Epithelial cell of prostate (primary cell): ENCODE measurements around the gene CCL1.
A peak's percentile ranks its signal among the peaks of the same experiment; 100 is the strongest.

Experiments
- DNase-seq: peaks from one replicate; pipeline ENCODE4 v3.0.0-alpha.2; 2011; ENCODE audit warnings: low read depth, low spot score
- H3K27ac ChIP-seq: fragments of 450-650 bp; 2 replicates; pipeline ENCODE4 v1.5.1; 2017; ENCODE audit warnings: mild to moderate bottlenecking

Gene CCL1

GRCh38 chr17:34384822-34385605 lies 22.0 kb upstream of the CCL1 start:
- DNase-seq = no peak
- no peak overlapping the region for H3K27ac ChIP-seq

GRCh38 chr17:34384271-34384670 lies 21.2 kb upstream of the CCL1 start:
- no peak for DNase-seq
- H3K27ac ChIP-seq = no peak overlapping the region

GRCh38 chr17:34383216-34383615 lies 20.2 kb upstream of the CCL1 start:
- no peak overlapping the region for H3K27ac ChIP-seq
- no peak for DNase-seq

- no peak overlapping the region for H3K27ac ChIP-seq
- no peak for DNase-seq
These were observed 19.6 kb upstream of the CCL1 start for GRCh38 chr17:34382621-34383124.

DNA sequence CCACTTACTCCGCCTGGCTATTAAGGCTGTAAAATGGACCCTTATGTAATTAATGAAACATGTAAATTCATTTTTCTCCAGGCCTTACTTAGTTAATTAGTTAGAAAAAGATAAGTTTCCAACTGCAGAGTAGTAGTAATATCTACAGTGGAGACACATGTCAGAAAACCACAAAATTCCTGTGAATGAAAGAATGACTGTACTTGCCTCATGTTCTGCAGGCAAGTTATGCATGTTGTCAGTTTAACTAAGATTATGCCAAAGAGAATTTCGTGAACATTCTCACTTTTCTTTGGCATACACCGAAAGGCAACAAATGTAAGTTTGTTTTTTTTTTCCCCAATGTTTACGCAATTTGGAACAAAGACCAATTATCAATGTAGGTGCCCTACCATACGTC lies 16.8 kb upstream of the CCL1 start:
- DNase-seq = no peak
- H3K27ac ChIP-seq = no peak overlapping the region

DNA sequence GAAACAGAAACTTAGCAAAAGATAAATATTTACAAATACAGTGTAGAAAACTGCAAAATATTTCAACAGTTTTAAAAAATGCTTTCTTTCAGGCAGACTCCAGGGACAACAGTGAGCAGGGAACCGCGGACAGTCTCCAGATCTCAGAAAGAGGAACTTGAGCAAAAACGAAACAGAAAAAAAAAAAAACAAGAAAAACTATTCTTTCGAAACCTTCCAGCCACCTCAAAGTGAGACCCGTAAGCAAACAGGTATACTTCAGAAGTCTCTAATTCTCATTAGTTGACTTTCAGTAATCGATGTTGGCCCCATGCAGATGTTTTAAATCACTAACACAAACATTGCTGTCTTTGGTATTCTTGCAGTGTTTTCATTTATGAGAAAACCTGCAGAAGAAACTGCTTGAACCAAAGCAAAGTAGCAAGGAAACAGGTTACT lies 15.7 kb upstream of the CCL1 start:
- DNase-seq = no peak
- H3K27ac ChIP-seq = no peak overlapping the region

DNA sequence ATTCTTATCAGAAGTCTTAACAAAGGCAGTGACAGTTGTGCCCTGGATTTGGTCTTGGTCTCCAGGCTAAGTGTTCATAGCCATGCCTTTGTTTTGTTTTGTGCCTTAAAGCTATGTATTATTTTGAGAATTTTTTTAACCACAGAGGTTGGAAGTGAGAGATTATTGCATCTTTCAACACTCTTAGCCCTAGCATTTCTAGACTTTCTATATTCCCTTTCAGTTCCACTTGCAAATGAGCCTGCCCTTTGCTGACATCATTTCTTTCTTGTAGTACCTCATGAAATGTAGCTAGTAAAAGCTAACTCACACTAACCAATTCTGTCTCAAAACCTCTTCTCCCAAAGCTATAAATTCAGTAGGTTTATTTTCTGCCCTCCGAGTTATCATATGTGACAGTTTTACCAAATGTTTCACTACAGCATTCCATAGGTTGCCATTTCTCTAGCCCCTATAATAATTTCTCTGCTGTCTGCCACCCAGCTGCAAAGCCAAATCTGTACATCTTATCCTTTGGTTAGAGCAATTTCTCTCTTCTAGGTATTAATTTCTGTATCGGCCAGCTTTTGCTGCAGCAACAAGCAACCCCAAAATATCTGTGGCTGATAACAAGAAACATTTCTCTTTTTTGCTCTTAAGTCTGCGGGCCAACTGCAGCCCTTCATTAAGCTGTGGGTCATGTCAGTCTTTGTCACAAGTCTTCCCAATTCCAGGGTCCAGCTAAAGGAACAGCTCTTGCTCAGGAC lies 14.2 kb upstream of the CCL1 start:
- H3K27ac ChIP-seq = no peak overlapping the region
- no peak for DNase-seq

GRCh38 chr17:34375426-34375997 lies 12.5 kb upstream of the CCL1 start:
- DNase-seq = no peak
- H3K27ac ChIP-seq = no peak overlapping the region

DNA sequence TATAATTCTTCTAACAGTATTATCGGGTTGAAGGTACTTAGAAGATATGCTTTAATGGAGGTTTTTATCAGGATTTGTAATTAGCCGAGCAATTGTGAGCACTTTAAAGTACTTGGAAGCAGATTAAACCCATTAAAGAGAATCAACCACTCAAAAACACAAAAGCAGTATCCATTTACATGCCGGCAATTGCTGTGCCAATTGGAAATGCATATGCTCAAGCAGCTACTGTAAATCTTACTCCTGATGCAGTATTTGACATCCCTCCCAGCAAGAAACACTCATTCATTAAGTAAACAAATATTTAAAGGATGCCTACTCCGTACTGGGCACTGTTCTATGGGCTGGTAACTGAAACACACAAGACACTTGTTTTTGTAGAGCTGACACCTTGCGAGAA lies 11.4 kb upstream of the CCL1 start:
- H3K27ac ChIP-seq = no peak overlapping the region
- no peak for DNase-seq

GRCh38 chr17:34371405-34372100 lies 8.5 kb upstream of the CCL1 start:
- peak overlapping the region; percentile 31 for H3K27ac ChIP-seq
- no peak for DNase-seq

- H3K27ac ChIP-seq = peak overlapping the region; percentile 31
- DNase-seq = peak; percentile 49
These were observed 8.0 kb upstream of the CCL1 start for GRCh38 chr17:34370997-34371395.

- H3K27ac ChIP-seq = peak overlapping the region; percentile 31
- DNase-seq = no peak
These were observed 7.5 kb upstream of the CCL1 start for GRCh38 chr17:34370376-34370996.

GRCh38 chr17:34369571-34369970 lies 6.5 kb upstream of the CCL1 start:
- H3K27ac ChIP-seq = no peak overlapping the region
- DNase-seq = no peak

- no peak overlapping the region for H3K27ac ChIP-seq
These were observed 6.0 kb upstream of the CCL1 start for GRCh38 chr17:34368946-34369500.

GRCh38 chr17:34368196-34368945 lies 5.3 kb upstream of the CCL1 start:
- no peak for DNase-seq
- no peak overlapping the region for H3K27ac ChIP-seq

More at GRCh38 chr17:34368946-34369500, 6.0 kb upstream of the CCL1 start:
- no peak for DNase-seq

DNA sequence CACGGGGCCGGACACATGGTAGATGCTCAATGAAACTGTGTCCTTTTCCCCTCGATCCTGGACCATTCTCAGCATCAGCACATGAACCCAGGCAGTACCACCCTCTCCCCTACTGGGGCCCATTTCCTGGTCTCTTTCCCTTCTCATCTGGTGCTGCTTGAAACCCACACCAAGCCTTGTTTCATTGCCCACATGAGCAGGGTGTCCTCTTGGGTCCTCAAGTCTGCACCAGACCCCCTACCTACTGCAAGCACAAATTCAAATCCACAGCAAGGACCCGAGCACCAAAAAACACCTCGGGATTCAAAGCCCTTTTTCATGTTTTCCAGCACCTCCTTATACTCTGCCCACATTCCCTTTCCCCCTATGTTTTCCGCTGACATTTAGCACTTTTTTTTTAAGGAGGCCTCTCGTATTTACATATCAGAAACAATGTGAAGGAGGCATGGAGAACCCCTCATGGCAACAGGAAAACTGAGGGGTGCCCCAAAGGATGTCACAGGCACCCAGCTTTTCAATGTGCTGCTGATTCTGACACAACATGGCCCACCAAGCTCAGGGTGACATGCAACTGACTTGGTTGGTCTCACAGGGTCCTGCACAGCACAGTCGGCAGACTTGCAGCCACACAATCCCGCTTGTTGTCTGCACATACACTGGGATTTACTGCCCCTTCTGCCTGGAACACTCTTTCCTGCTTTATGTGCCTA lies 4.6 kb upstream of the CCL1 start:
- H3K27ac ChIP-seq = no peak overlapping the region
- no peak for DNase-seq

DNA sequence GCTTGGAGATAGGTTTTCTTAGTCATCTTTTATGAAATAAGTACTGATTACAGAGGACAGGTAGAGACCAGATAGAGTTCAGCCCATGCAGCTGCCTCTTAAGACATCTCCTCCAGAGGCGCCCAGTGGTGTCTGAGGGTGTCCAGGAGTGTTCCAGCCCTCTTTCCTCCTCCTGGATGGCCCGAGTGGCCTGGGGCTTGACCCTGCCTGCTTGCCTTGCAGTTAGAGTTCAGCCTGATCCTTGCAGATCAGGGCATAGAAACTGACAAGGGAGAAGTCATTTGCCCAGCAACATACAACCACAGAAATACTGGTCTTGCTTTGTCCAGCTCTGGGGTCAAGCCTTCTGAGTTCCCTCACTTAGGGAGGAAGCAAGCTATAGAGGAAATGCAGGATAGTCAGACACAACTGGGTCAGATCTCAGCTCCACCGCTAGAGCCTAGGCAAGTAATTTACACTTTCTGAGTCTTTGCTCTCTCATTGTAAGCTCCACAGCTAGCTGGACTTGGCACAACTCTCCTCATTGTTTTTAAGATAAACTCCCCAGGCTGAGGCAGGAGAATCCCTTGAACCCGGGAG lies 3.6 kb upstream of the CCL1 start:
- H3K27ac ChIP-seq = no peak overlapping the region
- no peak for DNase-seq

DNA sequence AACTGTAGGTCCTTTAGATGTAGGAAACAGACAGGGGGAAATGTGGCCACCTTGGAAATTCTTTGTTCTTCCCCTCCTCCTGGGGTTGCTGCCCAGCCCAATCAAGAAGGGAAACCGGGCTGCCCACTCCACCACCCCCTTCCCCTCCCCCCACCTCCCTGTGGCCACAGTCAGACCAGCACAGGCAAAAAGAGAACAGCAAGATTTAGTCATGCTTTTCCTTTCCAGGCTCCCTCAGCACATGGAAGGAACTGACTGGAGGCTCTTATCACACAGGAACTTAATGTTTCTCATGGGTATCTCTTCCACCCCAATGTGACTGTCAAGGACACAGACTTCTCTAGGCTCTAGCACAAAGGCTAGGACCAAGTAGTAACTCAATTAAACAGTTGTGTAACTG lies 3.0 kb upstream of the CCL1 start:
- H3K27ac ChIP-seq = no peak overlapping the region
- no peak for DNase-seq
